Measurements from ENCODE around the gene SLC13A3. TPM values are rescaled to one million over a fixed set of nuclear protein-coding genes. Genes with fewer than 3 reads are reported as not detected.

The SLC13A3 gene
- total RNA-seq, 1 donor from 2014 or later = 0.90 TPM

DNA sequence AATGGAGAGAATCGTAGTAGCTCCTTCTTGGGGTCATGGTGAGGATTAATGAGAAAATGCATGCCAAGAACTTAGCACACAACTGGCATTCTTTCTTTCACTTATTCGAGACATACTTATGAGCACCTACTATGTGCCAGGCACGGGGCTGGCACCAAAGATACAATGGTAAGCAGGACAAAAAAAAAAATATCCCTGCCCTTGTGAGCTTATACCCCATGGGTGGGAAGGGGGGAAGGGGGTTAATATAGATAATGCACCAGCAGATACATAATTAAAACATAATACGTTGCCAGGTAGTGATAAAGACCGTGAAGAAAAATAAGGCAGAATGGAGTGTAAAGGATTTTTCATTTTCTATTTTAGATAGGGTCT lies 8.3 kb downstream of the SLC13A3 start:
- no peaks in the 10 kb centered on the region for H3K4me1 Mint-ChIP-seq (ENCODE audit: unreplicated experiment)
- TF ChIP-seq, protein P1, sequence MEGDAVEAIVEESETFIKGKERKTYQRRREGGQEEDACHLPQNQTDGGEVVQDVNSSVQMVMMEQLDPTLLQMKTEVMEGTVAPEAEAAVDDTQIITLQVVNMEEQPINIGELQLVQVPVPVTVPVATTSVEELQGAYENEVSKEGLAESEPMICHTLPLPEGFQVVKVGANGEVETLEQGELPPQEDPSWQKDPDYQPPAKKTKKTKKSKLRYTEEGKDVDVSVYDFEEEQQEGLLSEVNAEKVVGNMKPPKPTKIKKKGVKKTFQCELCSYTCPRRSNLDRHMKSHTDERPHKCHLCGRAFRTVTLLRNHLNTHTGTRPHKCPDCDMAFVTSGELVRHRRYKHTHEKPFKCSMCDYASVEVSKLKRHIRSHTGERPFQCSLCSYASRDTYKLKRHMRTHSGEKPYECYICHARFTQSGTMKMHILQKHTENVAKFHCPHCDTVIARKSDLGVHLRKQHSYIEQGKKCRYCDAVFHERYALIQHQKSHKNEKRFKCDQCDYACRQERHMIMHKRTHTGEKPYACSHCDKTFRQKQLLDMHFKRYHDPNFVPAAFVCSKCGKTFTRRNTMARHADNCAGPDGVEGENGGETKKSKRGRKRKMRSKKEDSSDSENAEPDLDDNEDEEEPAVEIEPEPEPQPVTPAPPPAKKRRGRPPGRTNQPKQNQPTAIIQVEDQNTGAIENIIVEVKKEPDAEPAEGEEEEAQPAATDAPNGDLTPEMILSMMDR (IDR thresholded peaks at IDR 0.05; ENCODE audit: unreplicated experiment) = no peak
- no peaks in the 10 kb centered on the region for H3K36me3 Mint-ChIP-seq (ENCODE audit: low read depth, unreplicated experiment)
- H3K27me3 Mint-ChIP-seq (ENCODE audit: unreplicated experiment) = no peaks in the 10 kb centered on the region
- no peak overlapping the region for H3K4me3 Mint-ChIP-seq (ENCODE audit: unreplicated experiment)
- no peak for DNase-seq (ENCODE audit: low spot score)
- no peaks in the 10 kb centered on the region for H3K9me3 Mint-ChIP-seq (ENCODE audit: unreplicated experiment)
- no peak overlapping the region for H3K27ac Mint-ChIP-seq (ENCODE audit: unreplicated experiment)

DNA sequence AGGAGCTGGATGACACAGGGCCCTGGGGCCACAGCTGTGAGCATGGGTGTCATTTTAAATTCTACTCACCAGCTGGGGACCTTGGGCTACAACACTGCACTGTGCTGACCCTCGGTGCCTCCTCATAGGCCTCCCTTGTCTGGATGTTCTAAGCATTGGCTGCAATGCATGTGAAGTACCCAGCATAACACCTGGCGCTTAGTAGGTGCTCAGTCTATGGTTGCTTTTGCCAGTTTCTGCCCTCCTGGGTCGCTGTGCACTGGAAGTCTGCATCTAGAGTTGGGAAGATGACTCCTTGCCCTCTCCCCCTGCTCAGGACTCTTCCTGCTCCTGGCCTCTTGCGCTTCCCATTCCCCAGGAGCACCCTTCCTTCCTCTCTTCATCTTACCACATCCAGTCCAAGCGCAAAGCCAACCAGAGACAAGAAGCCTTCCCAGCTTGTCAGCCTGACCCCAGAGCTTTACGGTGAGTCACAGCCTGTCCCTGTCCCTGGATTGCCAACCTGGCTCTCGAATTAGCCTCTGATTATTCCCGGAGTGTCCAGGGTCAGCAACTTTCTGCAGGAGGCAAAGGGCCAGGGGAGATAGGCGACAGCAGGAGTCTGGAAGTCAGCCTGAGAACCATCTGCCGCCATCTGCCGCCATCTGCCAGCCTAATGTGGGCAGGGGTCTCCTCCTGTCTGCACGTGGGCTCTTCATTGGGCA lies 8.8 kb downstream of the SLC13A3 start:
- H3K27me3 Mint-ChIP-seq (ENCODE audit: unreplicated experiment) = no peaks in the 10 kb centered on the region
- no peaks in the 10 kb centered on the region for H3K4me1 Mint-ChIP-seq (ENCODE audit: unreplicated experiment)
- DNase-seq (ENCODE audit: low spot score) = no peak
- H3K27ac Mint-ChIP-seq (ENCODE audit: unreplicated experiment) = no peak overlapping the region
- no peaks in the 10 kb centered on the region for H3K36me3 Mint-ChIP-seq (ENCODE audit: low read depth, unreplicated experiment)
- TF ChIP-seq, protein P1 (IDR thresholded peaks at IDR 0.05; ENCODE audit: unreplicated experiment) = no peak
- no peaks in the 10 kb centered on the region for H3K9me3 Mint-ChIP-seq (ENCODE audit: unreplicated experiment)
- H3K4me3 Mint-ChIP-seq (ENCODE audit: unreplicated experiment) = no peak overlapping the region

DNA sequence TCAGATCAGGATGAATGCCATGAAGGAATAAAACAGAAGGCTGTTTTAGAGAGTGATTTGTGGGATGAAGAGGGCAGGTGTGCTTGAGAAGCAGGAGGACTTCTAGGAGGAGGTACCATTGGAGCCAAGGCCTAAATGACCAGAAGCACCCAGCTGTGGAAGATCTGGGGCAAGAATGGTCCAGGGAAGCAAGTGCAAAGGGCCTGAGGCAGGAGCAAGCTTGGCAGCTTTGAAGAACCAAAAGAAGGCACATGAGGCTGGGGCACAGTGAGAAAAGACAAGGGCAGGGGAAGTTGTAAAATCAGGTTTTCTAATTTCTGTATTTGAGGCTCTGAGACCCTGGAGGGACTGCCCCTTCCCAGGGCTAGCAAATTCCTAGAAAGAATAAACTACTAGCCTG lies 9.8 kb downstream of the SLC13A3 start:
- DNase-seq (ENCODE audit: low spot score) = no peak
- Mint-ChIP-seq H3K36me3 (ENCODE audit: low read depth, unreplicated experiment) (no peaks in the 10 kb centered on the region), H3K9me3 (ENCODE audit: unreplicated experiment) (no peaks in the 10 kb centered on the region), H3K4me3 (ENCODE audit: unreplicated experiment) (no peak overlapping the region), H3K27ac (ENCODE audit: unreplicated experiment) (no peak overlapping the region), H3K27me3 (ENCODE audit: unreplicated experiment) (no peaks in the 10 kb centered on the region), H3K4me1 (ENCODE audit: unreplicated experiment) (no peaks in the 10 kb centered on the region)
- TF ChIP-seq, protein P1 (IDR thresholded peaks at IDR 0.05; ENCODE audit: unreplicated experiment) = no peak

DNA sequence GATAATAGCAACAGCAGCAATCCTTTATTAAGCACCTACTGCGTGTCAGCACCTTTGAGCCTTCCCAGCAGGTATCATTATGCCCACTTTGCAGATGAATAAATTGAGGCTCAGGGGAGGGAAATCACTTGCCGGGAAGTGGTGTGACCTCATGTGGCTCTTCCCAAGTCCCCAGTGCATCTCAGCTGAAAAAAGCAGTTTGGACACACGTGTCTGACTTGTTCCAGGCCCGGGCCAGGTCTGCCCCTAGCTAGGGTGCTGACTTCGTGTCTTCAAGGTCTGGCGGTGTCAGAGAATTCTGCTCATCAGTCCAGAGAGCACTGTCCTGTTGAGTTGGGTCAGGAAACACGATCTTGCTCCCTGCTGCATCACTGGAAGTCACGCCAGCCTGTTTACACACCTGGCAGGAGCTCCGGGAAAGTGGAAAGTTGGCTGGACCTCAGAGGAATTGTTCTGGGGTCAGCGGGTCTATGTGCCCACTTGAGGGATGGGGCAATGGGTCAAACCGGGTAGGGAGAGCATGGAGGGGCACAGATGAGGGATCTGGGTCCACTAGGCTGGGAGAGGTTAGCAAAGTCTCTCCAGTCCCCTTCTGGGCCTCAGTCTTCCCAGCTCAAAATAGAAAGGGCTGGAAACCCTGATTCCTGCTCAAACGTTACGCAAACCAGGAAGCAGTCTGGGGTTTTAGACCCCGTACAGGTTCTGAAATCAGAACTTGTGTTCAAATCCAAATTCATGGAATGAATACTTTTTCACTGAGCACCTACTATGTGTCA lies 10.5 kb downstream of the SLC13A3 start:
- Mint-ChIP-seq H3K4me3 (ENCODE audit: unreplicated experiment) (no peak overlapping the region), H3K9me3 (ENCODE audit: unreplicated experiment) (no peaks in the 10 kb centered on the region), H3K4me1 (ENCODE audit: unreplicated experiment) (no peaks in the 10 kb centered on the region), H3K27me3 (ENCODE audit: unreplicated experiment) (no peaks in the 10 kb centered on the region), H3K27ac (ENCODE audit: unreplicated experiment) (no peak overlapping the region), H3K36me3 (ENCODE audit: low read depth, unreplicated experiment) (no peaks in the 10 kb centered on the region)
- TF ChIP-seq, protein P1 (IDR thresholded peaks at IDR 0.05; ENCODE audit: unreplicated experiment) = no peak
- no peak for DNase-seq (ENCODE audit: low spot score)

DNA sequence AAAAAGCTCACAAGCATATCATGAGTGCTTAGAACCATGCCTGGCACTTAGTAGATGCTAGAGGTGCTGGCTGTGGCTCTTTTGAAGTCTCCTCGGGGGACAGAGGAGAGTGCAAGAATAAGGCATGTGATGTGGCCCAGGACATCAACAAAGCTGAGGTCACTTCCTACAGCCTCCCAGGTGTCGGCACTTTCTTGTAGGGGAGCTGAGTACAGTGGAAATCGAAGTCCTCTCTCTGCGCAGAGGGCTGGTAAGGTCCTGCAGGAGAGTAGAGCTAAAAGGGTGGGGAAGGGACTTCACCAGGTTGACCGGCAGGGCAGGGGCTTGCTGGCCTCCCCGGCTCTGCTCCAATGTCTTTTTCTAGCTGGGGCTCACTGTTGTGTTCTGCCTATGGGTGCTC lies 11.2 kb downstream of the SLC13A3 start:
- TF ChIP-seq, protein P1 (IDR thresholded peaks at IDR 0.05; ENCODE audit: unreplicated experiment) = no peak
- no peak for DNase-seq (ENCODE audit: low spot score)
- Mint-ChIP-seq H3K27ac (ENCODE audit: unreplicated experiment) (no peak overlapping the region), H3K9me3 (ENCODE audit: unreplicated experiment) (no peaks in the 10 kb centered on the region), H3K4me3 (ENCODE audit: unreplicated experiment) (no peak overlapping the region), H3K36me3 (ENCODE audit: low read depth, unreplicated experiment) (no peaks in the 10 kb centered on the region), H3K27me3 (ENCODE audit: unreplicated experiment) (peaks cover 2% of the 10 kb centered on the region), H3K4me1 (ENCODE audit: unreplicated experiment) (no peaks in the 10 kb centered on the region)

Data from endothelial cell (in vitro differentiated cells).